Peyer's patch (tissue), 4 donors: ENCODE results near the gene PCNX2.

Experiments used
- POLR2A ChIP-seq, 2 donors: fragments of 450-650 bp; IDR thresholded peaks; one replicate each; pipeline ENCODE4 v1.5.1; 2017; ENCODE audit warnings: antibody characterized with exemption in 2 of 2, mild to moderate bottlenecking in 2 of 2, moderate library complexity in 2 of 2
- TF ChIP-seq, protein P1 (sequence below), 6 experiments: fragments of 450-650 bp in 4 of 6; fragments of 200-600 bp in 2 of 6; sonication (generic) in 1 of 6; IDR thresholded peaks; one replicate each; pipeline ENCODE4 v1.5.1; 2017 to 2019; ENCODE audit warnings: antibody characterized with exemption in 6 of 6, mild to moderate bottlenecking in 3 of 6, moderate library complexity in 1 of 6

DNA sequence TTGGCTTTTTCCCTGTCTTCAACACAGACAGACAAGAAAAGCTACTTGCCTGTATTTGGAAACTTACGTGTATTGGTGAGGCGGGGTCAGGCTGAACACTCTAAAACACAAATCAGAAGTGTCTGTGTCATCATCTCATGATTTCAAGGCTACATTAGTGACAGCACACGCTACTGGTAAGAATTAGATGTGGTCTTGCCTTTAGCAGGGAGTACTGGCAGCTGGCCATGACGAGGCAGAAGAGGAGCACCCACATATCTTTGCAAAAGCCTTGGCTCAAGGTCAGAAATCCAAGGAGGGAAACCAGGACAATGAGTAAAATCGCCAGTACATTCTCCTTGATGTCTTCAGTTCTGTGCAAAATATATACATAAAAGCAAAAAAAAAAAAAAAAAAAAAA lies 77.7 kb downstream of the PCNX2 start:
- TF ChIP-seq, protein P1, sequence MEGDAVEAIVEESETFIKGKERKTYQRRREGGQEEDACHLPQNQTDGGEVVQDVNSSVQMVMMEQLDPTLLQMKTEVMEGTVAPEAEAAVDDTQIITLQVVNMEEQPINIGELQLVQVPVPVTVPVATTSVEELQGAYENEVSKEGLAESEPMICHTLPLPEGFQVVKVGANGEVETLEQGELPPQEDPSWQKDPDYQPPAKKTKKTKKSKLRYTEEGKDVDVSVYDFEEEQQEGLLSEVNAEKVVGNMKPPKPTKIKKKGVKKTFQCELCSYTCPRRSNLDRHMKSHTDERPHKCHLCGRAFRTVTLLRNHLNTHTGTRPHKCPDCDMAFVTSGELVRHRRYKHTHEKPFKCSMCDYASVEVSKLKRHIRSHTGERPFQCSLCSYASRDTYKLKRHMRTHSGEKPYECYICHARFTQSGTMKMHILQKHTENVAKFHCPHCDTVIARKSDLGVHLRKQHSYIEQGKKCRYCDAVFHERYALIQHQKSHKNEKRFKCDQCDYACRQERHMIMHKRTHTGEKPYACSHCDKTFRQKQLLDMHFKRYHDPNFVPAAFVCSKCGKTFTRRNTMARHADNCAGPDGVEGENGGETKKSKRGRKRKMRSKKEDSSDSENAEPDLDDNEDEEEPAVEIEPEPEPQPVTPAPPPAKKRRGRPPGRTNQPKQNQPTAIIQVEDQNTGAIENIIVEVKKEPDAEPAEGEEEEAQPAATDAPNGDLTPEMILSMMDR (IDR thresholded peaks at IDR 0.05) = no peak
- TF ChIP-seq POLR2A (IDR thresholded peaks at IDR 0.05) = no peak
